Measurements from ENCODE around the gene AHCYL1.
A peak's percentile ranks its signal among the peaks of the same experiment; 100 is the strongest.

The AHCYL1 gene

GRCh38 chr1:110055493-110056284 lies 71.1 kb downstream of the AHCYL1 start:
- Histone ChIP-seq H3K4me2 (no peak overlapping the region), H3K9ac (peak overlapping the region in 3 of 11 experiments; percentile 1 to 22 (median 11); a peak in 5 of 22 replicates), H4K20me1 (peaks cover 23 to 95% (median 50%) of the 10 kb centered on the region in 11 experiments; a peak in 17 of 22 replicates), H3K4me1 (peaks cover 17 to 25% (median 21%) of the 10 kb centered on the region in 10 experiments), H3K27me3 (no peaks in the 10 kb centered on the region), H3K27ac (no peak overlapping the region), H3K36me3 (peaks cover 85 to 97% (median 89%) of the 10 kb centered on the region in 11 experiments), H3K4me3 (no peak overlapping the region), H3K9me3 (replicated peaks in 1 of 11) (no peaks in the 10 kb centered on the region)
- TF ChIP-seq Cebpa-rat (IDR thresholded peaks at IDR 0.05), result no peak

GRCh38 chr1:110056285-110056683 lies 71.7 kb downstream of the AHCYL1 start:
- TF ChIP-seq Cebpa-rat (IDR thresholded peaks at IDR 0.05), result no peak
- Histone ChIP-seq H3K27ac (no peak overlapping the region), H4K20me1 (peaks cover 23 to 95% (median 51%) of the 10 kb centered on the region in 11 experiments; a peak in 17 of 22 replicates), H3K27me3 (no peaks in the 10 kb centered on the region), H3K9ac (no peak overlapping the region), H3K4me1 (peaks cover 17 to 28% (median 22%) of the 10 kb centered on the region in 10 experiments), H3K9me3 (replicated peaks in 1 of 11) (no peaks in the 10 kb centered on the region), H3K36me3 (peaks cover 79 to 97% (median 86%) of the 10 kb centered on the region in 11 experiments), H3K4me2 (no peak overlapping the region), H3K4me3 (no peak overlapping the region)

- Histone ChIP-seq H4K20me1 (peaks cover 23 to 95% (median 56%) of the 10 kb centered on the region in 11 experiments; a peak in 17 of 22 replicates), H3K9ac (no peak overlapping the region; a peak in 1 of 22 replicates), H3K27me3 (no peaks in the 10 kb centered on the region), H3K4me1 (peaks cover 17 to 30% (median 25%) of the 10 kb centered on the region in 10 experiments), H3K36me3 (peaks cover 74 to 97% (median 82%) of the 10 kb centered on the region in 11 experiments), H3K27ac (no peak overlapping the region), H3K9me3 (replicated peaks in 1 of 11) (no peaks in the 10 kb centered on the region), H3K4me2 (no peak overlapping the region), H3K4me3 (no peak overlapping the region)
- TF ChIP-seq Cebpa-rat (IDR thresholded peaks at IDR 0.05), result no peak
Measured at GRCh38 chr1:110056776-110057175, 72.2 kb downstream of the AHCYL1 start.

- Histone ChIP-seq H3K9me3 (replicated peaks in 1 of 11) (no peaks in the 10 kb centered on the region), H3K27ac (peak overlapping the region in 1 of 11 experiments; percentile 13; a peak in 1 of 22 replicates), H3K36me3 (peaks cover 61 to 86% (median 69%) of the 10 kb centered on the region in 11 experiments), H4K20me1 (peaks cover 23 to 91% (median 52%) of the 10 kb centered on the region in 11 experiments; a peak in 18 of 22 replicates), H3K9ac (peak overlapping the region in 7 of 11 experiments; percentile 4 to 45 (median 28); a peak in 5 of 22 replicates), H3K4me2 (peak overlapping the region; percentile 45 to 71 (median 63); a peak in 18 of 22 replicates), H3K4me1 (peaks cover 17 to 38% (median 34%) of the 10 kb centered on the region in 10 experiments), H3K4me3 (no peak overlapping the region), H3K27me3 (no peaks in the 10 kb centered on the region)
- TF ChIP-seq Cebpa-rat (IDR thresholded peaks at IDR 0.05), result no peak
Measured at GRCh38 chr1:110057963-110058518, 73.5 kb downstream of the AHCYL1 start.

- Histone ChIP-seq H3K27ac (peak overlapping the region in 1 of 11 experiments; percentile 13; a peak in 1 of 22 replicates), H3K36me3 (peaks cover 56 to 80% (median 64%) of the 10 kb centered on the region in 11 experiments), H3K27me3 (no peaks in the 10 kb centered on the region), H3K4me3 (no peak overlapping the region), H3K4me2 (peak overlapping the region; percentile 45 to 71 (median 63)), H3K4me1 (peaks cover 17 to 38% (median 34%) of the 10 kb centered on the region in 10 experiments), H3K9me3 (replicated peaks in 1 of 11) (no peaks in the 10 kb centered on the region), H4K20me1 (peaks cover 23 to 91% (median 47%) of the 10 kb centered on the region in 11 experiments; a peak in 18 of 22 replicates), H3K9ac (peak overlapping the region in 5 of 11 experiments; percentile 8 to 45 (median 35); a peak in 4 of 22 replicates)
- no peak for TF ChIP-seq Cebpa-rat (IDR thresholded peaks at IDR 0.05)
Measured at GRCh38 chr1:110058591-110058990, 74.0 kb downstream of the AHCYL1 start.

GRCh38 chr1:110059133-110059863 lies 74.7 kb downstream of the AHCYL1 start:
- H3K4me1 ChIP-seq, result peaks cover 18 to 43% (median 38%) of the 10 kb centered on the region in 10 experiments
- peak overlapping the region in 10 of 11 experiments; percentile 45 to 71 (median 60); a peak in 18 of 22 replicates for H3K4me2 ChIP-seq
- peaks cover 20 to 87% (median 50%) of the 10 kb centered on the region in 11 experiments; a peak in 18 of 22 replicates for H4K20me1 ChIP-seq
- peaks cover 0 to 2% (median 0%) of the 10 kb centered on the region in 11 experiments; a peak in 4 of 22 replicates for H3K27me3 ChIP-seq
- H3K27ac ChIP-seq, result 0 out of 22 replicates have a peak overlapping the region, but pooled peaks of 1 of the 11 experiments have one; percentile 14
- H3K9me3 ChIP-seq (replicated peaks in 1 of 11), result no peaks in the 10 kb centered on the region
- H3K36me3 ChIP-seq, result peaks cover 49 to 73% (median 57%) of the 10 kb centered on the region in 11 experiments
- TF ChIP-seq Cebpa-rat (IDR thresholded peaks at IDR 0.05), result no peak
- peak overlapping the region in 4 of 11 experiments; percentile 10 to 45 (median 43); a peak in 3 of 22 replicates for H3K9ac ChIP-seq
- H3K4me3 ChIP-seq, result no peak overlapping the region

GRCh38 chr1:110060034-110060661 lies 75.6 kb downstream of the AHCYL1 start:
- no peak overlapping the region for H3K4me3 ChIP-seq
- H3K4me2 ChIP-seq, result no peak overlapping the region
- peaks cover 23 to 86% (median 42%) of the 10 kb centered on the region in 11 experiments; a peak in 18 of 22 replicates for H4K20me1 ChIP-seq
- peaks cover 3 to 11% (median 6%) of the 10 kb centered on the region in 11 experiments; a peak in 17 of 22 replicates for H3K27me3 ChIP-seq
- H3K9ac ChIP-seq, result 0 out of 22 replicates have a peak overlapping the region, but pooled peaks of 1 of the 11 experiments have one; percentile 18
- no peak for TF ChIP-seq Cebpa-rat (IDR thresholded peaks at IDR 0.05)
- H3K9me3 ChIP-seq (replicated peaks in 1 of 11), result no peaks in the 10 kb centered on the region
- peaks cover 26 to 52% (median 47%) of the 10 kb centered on the region in 10 experiments for H3K4me1 ChIP-seq
- peaks cover 40 to 64% (median 48%) of the 10 kb centered on the region in 11 experiments for H3K36me3 ChIP-seq
- no peak overlapping the region for H3K27ac ChIP-seq

GRCh38 chr1:110060662-110061060 lies 76.1 kb downstream of the AHCYL1 start:
- H3K27ac ChIP-seq, result no peak overlapping the region
- no peak overlapping the region for H3K9ac ChIP-seq
- H3K4me1 ChIP-seq, result peaks cover 26 to 53% (median 48%) of the 10 kb centered on the region in 10 experiments
- H3K36me3 ChIP-seq, result peaks cover 35 to 59% (median 43%) of the 10 kb centered on the region in 11 experiments
- no peaks in the 10 kb centered on the region for H3K9me3 ChIP-seq (replicated peaks in 1 of 11)
- H3K4me2 ChIP-seq, result no peak overlapping the region
- no peak overlapping the region for H3K4me3 ChIP-seq
- TF ChIP-seq Cebpa-rat (IDR thresholded peaks at IDR 0.05), result no peak
- peaks cover 8 to 16% (median 11%) of the 10 kb centered on the region in 11 experiments; a peak in 21 of 22 replicates for H3K27me3 ChIP-seq
- peaks cover 19 to 86% (median 38%) of the 10 kb centered on the region in 11 experiments; a peak in 18 of 22 replicates for H4K20me1 ChIP-seq

All from BLaER1 treated with 17β-estradiol and CSF1 and Interleukin-3, amounts not matched to agents 10 nM and 100 nM (cell line).